ENCODE data around the gene SETD5. TPM values are rescaled to one million over a fixed set of nuclear protein-coding genes. Genes with fewer than 3 reads are reported as not detected.

Gene SETD5
- polyA plus RNA-seq, 2 of the 4 experiments (the other 2 are of a cell fraction) = 41.7 to 92.3 TPM

GRCh38 chr3:9501226-9501625, 103.8 kb downstream of the SETD5 start:
- peaks cover 9% of the 10 kb centered on the region; the same call in 1 of the 3 replicates for H3K4me1 ChIP-seq

GRCh38 chr3:9503283-9503682, 105.9 kb downstream of the SETD5 start:
- Histone ChIP-seq H3K4me2 (no peak overlapping the region), H3K9me3 (no peaks in the 10 kb centered on the region), H3K4me3 (no peak overlapping the region), H3K4me1 (peaks cover 8% of the 10 kb centered on the region; the same call in 1 of the 3 replicates), H3K27ac (no peak overlapping the region)
- DNase-seq (ENCODE audit: low read depth in 1 of 2, low spot score in 1 of 2) = peak; percentile 80 to 83
- peak; percentile 31 to 64; a peak in 4 of 6 replicates for ATAC-seq
- no peak for FAIRE-seq
- ChIA-PET CTCF (interaction anchor here (0.6 to 5.1 kb wide), 56 partner anchors 8 to 1289 kb away, joined by 3 to 52 read pairs (median 4); partner anchors contain the start of genes OGG1 and THUMPD3), POLR2A (no interaction called here)
- 1% methylated on average over 4 of the region's 4 CpGs for WGBS (ENCODE audit: missing lambda C conversion rate)
- TF ChIP-seq, protein P1, sequence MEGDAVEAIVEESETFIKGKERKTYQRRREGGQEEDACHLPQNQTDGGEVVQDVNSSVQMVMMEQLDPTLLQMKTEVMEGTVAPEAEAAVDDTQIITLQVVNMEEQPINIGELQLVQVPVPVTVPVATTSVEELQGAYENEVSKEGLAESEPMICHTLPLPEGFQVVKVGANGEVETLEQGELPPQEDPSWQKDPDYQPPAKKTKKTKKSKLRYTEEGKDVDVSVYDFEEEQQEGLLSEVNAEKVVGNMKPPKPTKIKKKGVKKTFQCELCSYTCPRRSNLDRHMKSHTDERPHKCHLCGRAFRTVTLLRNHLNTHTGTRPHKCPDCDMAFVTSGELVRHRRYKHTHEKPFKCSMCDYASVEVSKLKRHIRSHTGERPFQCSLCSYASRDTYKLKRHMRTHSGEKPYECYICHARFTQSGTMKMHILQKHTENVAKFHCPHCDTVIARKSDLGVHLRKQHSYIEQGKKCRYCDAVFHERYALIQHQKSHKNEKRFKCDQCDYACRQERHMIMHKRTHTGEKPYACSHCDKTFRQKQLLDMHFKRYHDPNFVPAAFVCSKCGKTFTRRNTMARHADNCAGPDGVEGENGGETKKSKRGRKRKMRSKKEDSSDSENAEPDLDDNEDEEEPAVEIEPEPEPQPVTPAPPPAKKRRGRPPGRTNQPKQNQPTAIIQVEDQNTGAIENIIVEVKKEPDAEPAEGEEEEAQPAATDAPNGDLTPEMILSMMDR (IDR thresholded peaks at IDR 0.05) = peak; percentile 90
- peak; percentile 81 for TF ChIP-seq SMC3 (IDR thresholded peaks at IDR 0.05)
- TF ChIP-seq FOSL2 (IDR thresholded peaks at IDR 0.05) = no peak
- TF ChIP-seq FOSL2 (CRISPR knock-in tag; IDR thresholded peaks at IDR 0.05) = no peak
- peak; percentile 87 to 90 for TF ChIP-seq RAD21 (conservative IDR thresholded peaks at IDR 0.05 in 1 of 2, IDR thresholded peaks at IDR 0.05 in 1 of 2)
- TF ChIP-seq SREBF2 (IDR thresholded peaks at IDR 0.05) = no peak
- TF ChIP-seq JUN (IDR thresholded peaks at IDR 0.05) = no peak

More at GRCh38 chr3:9501226-9501625, 103.8 kb downstream of the SETD5 start:
- Histone ChIP-seq H3K4me2 (no peak overlapping the region), H3K27ac (no peak overlapping the region), H3K9me3 (no peaks in the 10 kb centered on the region), H3K4me3 (no peak overlapping the region)
- POLR2A ChIA-PET = interaction anchor here (1.0 kb wide), 1 partner anchor 148 kb away, joined by 3 read pairs; the partner anchor contains the start of gene MTMR14
- no peak for ATAC-seq
- no peak for TF ChIP-seq ZFP36 (IDR thresholded peaks at IDR 0.05; ENCODE audit: borderline replicate concordance, partially characterized antibody)
- TF ChIP-seq MAZ (IDR thresholded peaks at IDR 0.05; ENCODE audit: borderline replicate concordance, low read depth, low read length) = no peak
- no peak for TF ChIP-seq GATA3 (IDR thresholded peaks at IDR 0.05; ENCODE audit: borderline replicate concordance)
- TF ChIP-seq, protein P2, sequence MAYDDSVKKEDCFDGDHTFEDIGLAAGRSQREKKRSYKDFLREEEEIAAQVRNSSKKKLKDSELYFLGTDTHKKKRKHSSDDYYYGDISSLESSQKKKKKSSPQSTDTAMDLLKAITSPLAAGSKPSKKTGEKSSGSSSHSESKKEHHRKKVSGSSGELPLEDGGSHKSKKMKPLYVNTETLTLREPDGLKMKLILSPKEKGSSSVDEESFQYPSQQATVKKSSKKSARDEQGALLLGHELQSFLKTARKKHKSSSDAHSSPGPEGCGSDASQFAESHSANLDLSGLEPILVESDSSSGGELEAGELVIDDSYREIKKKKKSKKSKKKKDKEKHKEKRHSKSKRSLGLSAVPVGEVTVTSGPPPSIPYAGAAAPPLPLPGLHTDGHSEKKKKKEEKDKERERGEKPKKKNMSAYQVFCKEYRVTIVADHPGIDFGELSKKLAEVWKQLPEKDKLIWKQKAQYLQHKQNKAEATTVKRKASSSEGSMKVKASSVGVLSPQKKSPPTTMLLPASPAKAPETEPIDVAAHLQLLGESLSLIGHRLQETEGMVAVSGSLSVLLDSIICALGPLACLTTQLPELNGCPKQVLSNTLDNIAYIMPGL (CRISPR knock-in tag; IDR thresholded peaks at IDR 0.05; ENCODE audit: borderline replicate concordance) = no peak
- 51% methylated on average over 6 of the region's 6 CpGs for WGBS (ENCODE audit: missing lambda C conversion rate)
- no peak for DNase-seq (ENCODE audit: low read depth in 1 of 2, low spot score in 1 of 2)
- CTCF ChIA-PET = interaction anchor here (0.7 to 5.1 kb wide), 10 partner anchors 9 to 227 kb away, joined by 3 to 52 read pairs (median 4); partner anchors contain the start of gene THUMPD3
- FAIRE-seq = no peak

GRCh38 chr3:9507586-9508578, 110.5 kb downstream of the SETD5 start:
- no peaks in the 10 kb centered on the region for H3K4me1 ChIP-seq
- H3K9me3 ChIP-seq = no peaks in the 10 kb centered on the region
- TF ChIP-seq, protein P3, sequence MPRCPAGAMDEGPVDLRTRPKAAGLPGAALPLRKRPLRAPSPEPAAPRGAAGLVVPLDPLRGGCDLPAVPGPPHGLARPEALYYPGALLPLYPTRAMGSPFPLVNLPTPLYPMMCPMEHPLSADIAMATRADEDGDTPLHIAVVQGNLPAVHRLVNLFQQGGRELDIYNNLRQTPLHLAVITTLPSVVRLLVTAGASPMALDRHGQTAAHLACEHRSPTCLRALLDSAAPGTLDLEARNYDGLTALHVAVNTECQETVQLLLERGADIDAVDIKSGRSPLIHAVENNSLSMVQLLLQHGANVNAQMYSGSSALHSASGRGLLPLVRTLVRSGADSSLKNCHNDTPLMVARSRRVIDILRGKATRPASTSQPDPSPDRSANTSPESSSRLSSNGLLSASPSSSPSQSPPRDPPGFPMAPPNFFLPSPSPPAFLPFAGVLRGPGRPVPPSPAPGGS (IDR thresholded peaks at IDR 0.05) = no peak
- no peak for TF ChIP-seq SREBF2 (IDR thresholded peaks at IDR 0.05)
- TF ChIP-seq ZNF302 (CRISPR knock-in tag; IDR thresholded peaks at IDR 0.05) = no peak
- no peak for TF ChIP-seq HDAC2 (IDR thresholded peaks at IDR 0.05)
- TF ChIP-seq CHD4 (IDR thresholded peaks at IDR 0.05; ENCODE audit: borderline replicate concordance) = no peak
- no peak for TF ChIP-seq NR3C1 (IDR thresholded peaks at IDR 0.05)
- TF ChIP-seq SMC3 (IDR thresholded peaks at IDR 0.05) = no peak
- no peak for TF ChIP-seq ZFP36 (IDR thresholded peaks at IDR 0.05; ENCODE audit: borderline replicate concordance, partially characterized antibody)
- no peak for TF ChIP-seq EHF (CRISPR knock-in tag; IDR thresholded peaks at IDR 0.05)
- CTCF ChIA-PET = interaction anchor here (0.5 to 1.3 kb wide), 4 partner anchors 14 to 769 kb away, joined by 3 read pairs; no protein-coding TSS in a partner anchor
- peak; percentile 41 to 44; a peak in 5 of 6 replicates for ATAC-seq
- no peak for FAIRE-seq
- DNase-seq (ENCODE audit: low read depth in 1 of 2, low spot score in 1 of 2) = no peak
- WGBS (ENCODE audit: missing lambda C conversion rate) = 52% methylated on average over 13 of the region's 14 CpGs
- H3K4me3 ChIP-seq = no peak overlapping the region
- H3K4me2 ChIP-seq = no peak overlapping the region
- POLR2A ChIA-PET = no interaction called here
- H3K27ac ChIP-seq = no peak overlapping the region

Measured in A549 (cell line).